Natural killer cell treated with Interleukin-12 subunit alpha and Interleukin-12 subunit beta and Interleukin-15 and Interleukin-18, amount 100 ng/mL, for 72 hours (primary cell): ENCODE measurements around the gene TBC1D24. TPM values are rescaled to one million over a fixed set of nuclear protein-coding genes. Genes with fewer than 3 reads are reported as not detected.

Experiments
- ATAC-seq, 2 donors: fragments of 150-1000 bp; cut with Tn5 transposase in 1 of 2; sonication (Bioruptor Pico), chemical (Tn5 transposase) in 1 of 2; 2 replicates each; pipeline ENCODE4 v1.10.0; 2021
- DNase-seq: peaks from one replicate; pipeline ENCODE4 v3.0.0; 2022; ENCODE audit warnings: low spot score
- H3K27ac Mint-ChIP-seq, 2 donors: 1 replicate in 1 of 2; 2 replicates in 1 of 2; pipeline ENCODE4 v1.8.0; 2022; ENCODE audit warnings: mixed read lengths in 2 of 2, mild to moderate bottlenecking in 1 of 2, moderate library complexity in 1 of 2
- H3K27me3 Mint-ChIP-seq, 2 donors: 1 replicate in 1 of 2; 2 replicates in 1 of 2; pipeline ENCODE4 v1.8.0; 2022; ENCODE audit warnings: mixed read lengths in 2 of 2
- H3K36me3 Mint-ChIP-seq: one replicate; pipeline ENCODE4 v1.8.0; 2022; ENCODE audit warnings: mixed read lengths
- H3K4me1 Mint-ChIP-seq, 2 donors: 1 replicate in 1 of 2; 2 replicates in 1 of 2; pipeline ENCODE4 v1.8.0; 2022; ENCODE audit warnings: low read depth in 2 of 2, mixed read lengths in 2 of 2, mild to moderate bottlenecking in 1 of 2
- H3K4me3 Mint-ChIP-seq: one replicate; pipeline ENCODE4 v1.8.0; 2022; ENCODE audit warnings: mixed read lengths
- H3K9me3 Mint-ChIP-seq: 2 replicates; pipeline ENCODE4 v1.8.0; 2022; ENCODE audit warnings: mixed read lengths
- total RNA-seq, 2 donors: library from RNA; stranded (reverse); gene quantifications; one replicate each; pipeline ENCODE4 v1.2.3, GENCODE V29; 2022

The TBC1D24 gene
- total RNA-seq, 2 donors from 2014 or later: 22.0 to 39.9 TPM

- no peaks in the 10 kb centered on the region for H3K36me3 Mint-ChIP-seq
- peaks cover 35 to 45% of the 10 kb centered on the region in 2 donors for H3K4me1 Mint-ChIP-seq
- ATAC-seq: peak; percentile 37 to 60
- H3K27me3 Mint-ChIP-seq: no peaks in the 10 kb centered on the region
- H3K27ac Mint-ChIP-seq: peak overlapping the region; percentile 73 to 78
- H3K4me3 Mint-ChIP-seq: peak overlapping the region; percentile 77
- no peaks in the 10 kb centered on the region for H3K9me3 Mint-ChIP-seq
- DNase-seq: peak; percentile 49
Observed at GRCh38 chr16:2520784-2521531, 46.0 kb downstream of the TBC1D24 start.

GRCh38 chr16:2523801-2524231 is 48.9 kb downstream of the TBC1D24 start:
- peaks cover 19 to 28% of the 10 kb centered on the region in 2 donors for H3K4me1 Mint-ChIP-seq
- no peaks in the 10 kb centered on the region for H3K36me3 Mint-ChIP-seq
- no peaks in the 10 kb centered on the region for H3K27me3 Mint-ChIP-seq
- peak overlapping the region in 1 of 2 donors; percentile 26 for H3K27ac Mint-ChIP-seq
- H3K9me3 Mint-ChIP-seq: no peaks in the 10 kb centered on the region
- H3K4me3 Mint-ChIP-seq: no peak overlapping the region
- DNase-seq (peak; percentile 37), ATAC-seq (no peak)

- no peaks in the 10 kb centered on the region for H3K9me3 Mint-ChIP-seq
- DNase-seq: peak; percentile 1
- no peak overlapping the region for H3K4me3 Mint-ChIP-seq
- H3K4me1 Mint-ChIP-seq: peaks cover 14 to 23% of the 10 kb centered on the region in 2 donors
- H3K27me3 Mint-ChIP-seq: no peaks in the 10 kb centered on the region
- H3K27ac Mint-ChIP-seq: peak overlapping the region in 1 of 2 donors; percentile 26
- no peaks in the 10 kb centered on the region for H3K36me3 Mint-ChIP-seq
- ATAC-seq: no peak
Observed at GRCh38 chr16:2524339-2524938, 49.5 kb downstream of the TBC1D24 start.

GRCh38 chr16:2526135-2526534 is 51.2 kb downstream of the TBC1D24 start:
- H3K27me3 Mint-ChIP-seq: no peaks in the 10 kb centered on the region
- H3K4me1 Mint-ChIP-seq: peaks cover 8 to 14% of the 10 kb centered on the region in 2 donors
- H3K4me3 Mint-ChIP-seq: no peak overlapping the region
- no peaks in the 10 kb centered on the region for H3K9me3 Mint-ChIP-seq
- no peak for ATAC-seq
- no peak overlapping the region for H3K27ac Mint-ChIP-seq
- H3K36me3 Mint-ChIP-seq: no peaks in the 10 kb centered on the region
- peak; percentile 42 for DNase-seq

GRCh38 chr16:2527071-2527783 is 52.3 kb downstream of the TBC1D24 start:
- Mint-ChIP-seq H3K4me1 (peaks cover 8 to 17% of the 10 kb centered on the region in 2 donors), H3K4me3 (no peak overlapping the region), H3K27ac (no peak overlapping the region), H3K9me3 (no peaks in the 10 kb centered on the region), H3K27me3 (no peaks in the 10 kb centered on the region), H3K36me3 (no peaks in the 10 kb centered on the region)
- ATAC-seq (no peak), DNase-seq (peak; percentile 58)

GRCh38 chr16:2527784-2528100 is 52.8 kb downstream of the TBC1D24 start:
- Mint-ChIP-seq H3K27me3 (no peaks in the 10 kb centered on the region), H3K27ac (no peak overlapping the region), H3K4me3 (no peak overlapping the region), H3K4me1 (peaks cover 13 to 22% of the 10 kb centered on the region in 2 donors), H3K36me3 (no peaks in the 10 kb centered on the region), H3K9me3 (no peaks in the 10 kb centered on the region)
- ATAC-seq (no peak), DNase-seq (no peak)

- Mint-ChIP-seq H3K4me1 (peaks cover 16 to 24% of the 10 kb centered on the region in 2 donors), H3K36me3 (no peaks in the 10 kb centered on the region), H3K27me3 (no peaks in the 10 kb centered on the region), H3K9me3 (no peaks in the 10 kb centered on the region), H3K4me3 (no peak overlapping the region), H3K27ac (no peak overlapping the region)
- DNase-seq: peak; percentile 48
- no peak for ATAC-seq
Observed at GRCh38 chr16:2528161-2529060, 53.5 kb downstream of the TBC1D24 start.

GRCh38 chr16:2529061-2529931 is 54.4 kb downstream of the TBC1D24 start:
- no peaks in the 10 kb centered on the region for H3K27me3 Mint-ChIP-seq
- no peak overlapping the region for H3K4me3 Mint-ChIP-seq
- DNase-seq (peak; percentile 59), ATAC-seq (no peak)
- no peaks in the 10 kb centered on the region for H3K9me3 Mint-ChIP-seq
- H3K4me1 Mint-ChIP-seq: peaks cover 21 to 22% of the 10 kb centered on the region in 2 donors
- no peaks in the 10 kb centered on the region for H3K36me3 Mint-ChIP-seq
- no peak overlapping the region for H3K27ac Mint-ChIP-seq

- ATAC-seq: no peak
- Mint-ChIP-seq H3K27me3 (no peaks in the 10 kb centered on the region), H3K27ac (no peak overlapping the region), H3K36me3 (no peaks in the 10 kb centered on the region), H3K4me3 (no peak overlapping the region), H3K4me1 (peaks cover 17 to 21% of the 10 kb centered on the region in 2 donors), H3K9me3 (no peaks in the 10 kb centered on the region)
- peak; percentile 45 for DNase-seq
Observed at GRCh38 chr16:2529961-2530628, 55.2 kb downstream of the TBC1D24 start.

GRCh38 chr16:2530629-2531318 is 55.8 kb downstream of the TBC1D24 start:
- peak overlapping the region; percentile 97 for H3K4me3 Mint-ChIP-seq
- no peak for DNase-seq
- peaks cover 17 to 21% of the 10 kb centered on the region in 2 donors for H3K4me1 Mint-ChIP-seq
- no peaks in the 10 kb centered on the region for H3K27me3 Mint-ChIP-seq
- ATAC-seq: no peak
- H3K27ac Mint-ChIP-seq: peak overlapping the region in 1 of 2 donors; percentile 93
- H3K9me3 Mint-ChIP-seq: no peaks in the 10 kb centered on the region
- H3K36me3 Mint-ChIP-seq: no peaks in the 10 kb centered on the region

GRCh38 chr16:2531371-2531695 is 56.4 kb downstream of the TBC1D24 start, which contains the start of gene CEMP1:
Gene CEMP1 (minus strand): TSS chr16:2531408. CDS start chr16:2531073, 335 bp downstream.
- Mint-ChIP-seq H3K4me3 (peak within 1 kb of the TSS; percentile 97), H3K27me3 (no peaks in the 10 kb centered on the region), H3K36me3 (no peaks in the 10 kb centered on the region), H3K27ac (peak within 1 kb of the TSS; percentile 93 to 95), H3K9me3 (no peaks in the 10 kb centered on the region), H3K4me1 (peaks cover 17 to 21% of the 10 kb centered on the region in 2 donors)
- DNase-seq: no peak
- ATAC-seq: no peak
